ENCODE data around the gene CDY2B.
"Not testable (repeated sequence)": the region's sequence is repeated elsewhere in the genome, so short reads cannot be mapped to it uniquely, and the experiment has no call there.

- TF ChIP-seq ZFP30 (CRISPR knock-in tag; IDR thresholded peaks at IDR 0.05); PATZ1 (CRISPR knock-in tag; IDR thresholded peaks at IDR 0.05; ENCODE audit: borderline replicate concordance); OSR1 (CRISPR knock-in tag; IDR thresholded peaks at IDR 0.05); ESRRG (CRISPR knock-in tag; IDR thresholded peaks at IDR 0.05): not testable (repeated sequence)
Measured at GRCh38 chrY:17849131-17849530, 30.9 kb downstream of the CDY2B start.

All from SK-N-SH treated with all-trans-retinoic acid at 6 μM for 48 hours (cell line).